ENCODE data around the gene MYO18B. TPM values are rescaled to one million over a fixed set of nuclear protein-coding genes. Genes with fewer than 3 reads are reported as not detected.

Gene MYO18B
- polyA plus RNA-seq, 3 donors: not detected

- no peak overlapping the region for H3K4me2 ChIP-seq (replicated peaks; ENCODE audit: extremely low read depth, low read length, poor library complexity, severe bottlenecking)
- H3K4me1 ChIP-seq (ENCODE audit: control insufficient read depth in 1 of 2, insufficient read depth in 2 of 2, low read length in 2 of 2): no peaks in the 10 kb centered on the region
- Mint-ChIP-seq H3K27me3 (ENCODE audit: low read depth in 3 of 3) (peaks cover 3 to 12% (median 6%) of the 10 kb centered on the region in 3 donors), H3K4me1 (no peaks in the 10 kb centered on the region), H3K9me3 (peaks cover 0 to 6% (median 3%) of the 10 kb centered on the region in 7 donors), H3K27ac (no peak overlapping the region), H3K4me3 (no peak overlapping the region), H3K36me3 (no peaks in the 10 kb centered on the region)
- H3K27ac ChIP-seq (ENCODE audit: low read depth in 1 of 2, low read length in 2 of 2): no peak overlapping the region
- intact Hi-C loops (cut with micrococcal nuclease): loop anchor here in 1 of 2 donors (10.0 kb wide), 1 partner anchor 60 kb away; the partner anchor contains the start of gene MYO18B
- DNase-seq: no peak
- no peak overlapping the region for H3K9ac ChIP-seq (ENCODE audit: insufficient read depth, low read length, poor library complexity, severe bottlenecking)
- H3K27me3 ChIP-seq (ENCODE audit: control insufficient read depth in 2 of 2, insufficient read depth in 2 of 2, low read length in 2 of 2): no peaks in the 10 kb centered on the region
- TF ChIP-seq, protein P1, sequence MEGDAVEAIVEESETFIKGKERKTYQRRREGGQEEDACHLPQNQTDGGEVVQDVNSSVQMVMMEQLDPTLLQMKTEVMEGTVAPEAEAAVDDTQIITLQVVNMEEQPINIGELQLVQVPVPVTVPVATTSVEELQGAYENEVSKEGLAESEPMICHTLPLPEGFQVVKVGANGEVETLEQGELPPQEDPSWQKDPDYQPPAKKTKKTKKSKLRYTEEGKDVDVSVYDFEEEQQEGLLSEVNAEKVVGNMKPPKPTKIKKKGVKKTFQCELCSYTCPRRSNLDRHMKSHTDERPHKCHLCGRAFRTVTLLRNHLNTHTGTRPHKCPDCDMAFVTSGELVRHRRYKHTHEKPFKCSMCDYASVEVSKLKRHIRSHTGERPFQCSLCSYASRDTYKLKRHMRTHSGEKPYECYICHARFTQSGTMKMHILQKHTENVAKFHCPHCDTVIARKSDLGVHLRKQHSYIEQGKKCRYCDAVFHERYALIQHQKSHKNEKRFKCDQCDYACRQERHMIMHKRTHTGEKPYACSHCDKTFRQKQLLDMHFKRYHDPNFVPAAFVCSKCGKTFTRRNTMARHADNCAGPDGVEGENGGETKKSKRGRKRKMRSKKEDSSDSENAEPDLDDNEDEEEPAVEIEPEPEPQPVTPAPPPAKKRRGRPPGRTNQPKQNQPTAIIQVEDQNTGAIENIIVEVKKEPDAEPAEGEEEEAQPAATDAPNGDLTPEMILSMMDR (IDR thresholded peaks at IDR 0.05): no peak
- H3K36me3 ChIP-seq (replicated peaks in 1 of 2; ENCODE audit: control insufficient read depth in 1 of 2, insufficient read depth in 2 of 2, low read length in 2 of 2): no peaks in the 10 kb centered on the region
- H3K9me3 ChIP-seq (replicated peaks in 1 of 2; ENCODE audit: control insufficient read depth in 1 of 2, insufficient read depth in 1 of 2, low read length in 2 of 2): no peaks in the 10 kb centered on the region
- H4K20me1 ChIP-seq (ENCODE audit: insufficient read depth, low read length): no peaks in the 10 kb centered on the region
- no peak overlapping the region for H3K4me3 ChIP-seq (replicated peaks in 1 of 3; ENCODE audit: low read depth in 2 of 3, low read length in 3 of 3)
- H2AFZ ChIP-seq (ENCODE audit: insufficient read depth, low read depth, low read length, poor library complexity, severe bottlenecking): no peak overlapping the region
- no peaks in the 10 kb centered on the region for H3K79me2 ChIP-seq (ENCODE audit: insufficient read depth, low read length)
- 98% methylated on average over 5 of the region's 6 CpGs for WGBS (ENCODE audit: insufficient coverage)
Measured at GRCh38 chr22:25804676-25805075, 62.7 kb downstream of the MYO18B start.

DNA sequence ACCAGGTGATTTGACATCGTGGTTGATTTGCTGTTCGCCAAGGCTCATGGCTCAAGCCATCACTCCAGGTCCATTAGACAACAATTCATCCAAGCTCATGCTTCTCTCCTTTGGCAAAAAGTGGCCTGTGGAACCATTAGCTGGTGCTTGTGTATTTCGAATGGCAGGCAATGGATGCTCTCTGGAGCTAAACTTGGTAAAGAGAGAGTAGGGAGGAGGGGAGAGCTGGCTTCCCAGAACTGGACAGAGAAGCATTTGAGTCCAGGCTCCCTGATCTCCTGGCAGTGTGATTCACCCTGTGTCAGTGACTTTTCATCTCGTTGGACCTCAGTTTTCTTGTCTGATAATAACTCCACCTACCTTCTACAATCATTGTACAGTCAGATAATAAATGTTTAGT is 64.6 kb downstream of the MYO18B start:
- intact Hi-C loops (cut with micrococcal nuclease): loop anchor here in 1 of 2 donors (10.0 kb wide), 1 partner anchor 62 kb away; the partner anchor contains the start of gene MYO18B
- Histone ChIP-seq H3K27ac (ENCODE audit: low read depth in 1 of 2, low read length in 2 of 2) (no peak overlapping the region), H3K79me2 (ENCODE audit: insufficient read depth, low read length) (no peaks in the 10 kb centered on the region), H3K27me3 (ENCODE audit: control insufficient read depth in 2 of 2, insufficient read depth in 2 of 2, low read length in 2 of 2) (no peaks in the 10 kb centered on the region), H3K9me3 (replicated peaks in 1 of 2; ENCODE audit: control insufficient read depth in 1 of 2, insufficient read depth in 1 of 2, low read length in 2 of 2) (no peaks in the 10 kb centered on the region), H2AFZ (ENCODE audit: insufficient read depth, low read depth, low read length, poor library complexity, severe bottlenecking) (no peak overlapping the region), H3K4me2 (replicated peaks; ENCODE audit: extremely low read depth, low read length, poor library complexity, severe bottlenecking) (no peak overlapping the region), H3K4me1 (ENCODE audit: control insufficient read depth in 1 of 2, insufficient read depth in 2 of 2, low read length in 2 of 2) (no peaks in the 10 kb centered on the region), H3K4me3 (replicated peaks in 1 of 3; ENCODE audit: low read depth in 2 of 3, low read length in 3 of 3) (no peak overlapping the region), H4K20me1 (ENCODE audit: insufficient read depth, low read length) (no peaks in the 10 kb centered on the region), H3K36me3 (replicated peaks in 1 of 2; ENCODE audit: control insufficient read depth in 1 of 2, insufficient read depth in 2 of 2, low read length in 2 of 2) (no peaks in the 10 kb centered on the region), H3K9ac (ENCODE audit: insufficient read depth, low read length, poor library complexity, severe bottlenecking) (no peak overlapping the region)
- TF ChIP-seq, protein P1 (IDR thresholded peaks at IDR 0.05): no peak
- H3K36me3 Mint-ChIP-seq: no peaks in the 10 kb centered on the region
- no peak for DNase-seq
- peaks cover 3 to 10% (median 6%) of the 10 kb centered on the region in 3 donors for H3K27me3 Mint-ChIP-seq (ENCODE audit: low read depth in 3 of 3)
- whole genome bisulfite sequencing (ENCODE audit: insufficient coverage): no CpG with 5 or more reads among the region's 4 CpGs
- no peak overlapping the region for H3K27ac Mint-ChIP-seq
- peaks cover 0 to 6% (median 3%) of the 10 kb centered on the region in 7 donors for H3K9me3 Mint-ChIP-seq
- no peak overlapping the region for H3K4me3 Mint-ChIP-seq
- H3K4me1 Mint-ChIP-seq: no peaks in the 10 kb centered on the region
